Esophagus muscularis mucosa (tissue), 3 donors: ENCODE results near the gene CRX.

Experiments used
- POLR2A ChIP-seq: fragments of 450-650 bp; IDR thresholded peaks from one replicate; pipeline ENCODE4 v1.6.1; 2017; ENCODE audit warnings: antibody characterized with exemption, moderate library complexity, mild to moderate bottlenecking, low read depth
- POLR2AphosphoS5 ChIP-seq, 2 donors: sonication (generic); formaldehyde crosslinking; IDR thresholded peaks; one replicate each; pipeline ENCODE4 v1.6.1; 2017; ENCODE audit warnings: antibody characterized with exemption in 2 of 2
- TF ChIP-seq, protein P1 (sequence below), 3 experiments: fragments of 200-600 bp in 2 of 3; fragments of 450-650 bp in 1 of 3; sonication (generic) in 2 of 3; IDR thresholded peaks; one replicate each; pipeline ENCODE4 v1.5.1; 2017 to 2019; ENCODE audit warnings: antibody characterized with exemption in 3 of 3, mild to moderate bottlenecking in 2 of 3, moderate library complexity in 1 of 3

DNA sequence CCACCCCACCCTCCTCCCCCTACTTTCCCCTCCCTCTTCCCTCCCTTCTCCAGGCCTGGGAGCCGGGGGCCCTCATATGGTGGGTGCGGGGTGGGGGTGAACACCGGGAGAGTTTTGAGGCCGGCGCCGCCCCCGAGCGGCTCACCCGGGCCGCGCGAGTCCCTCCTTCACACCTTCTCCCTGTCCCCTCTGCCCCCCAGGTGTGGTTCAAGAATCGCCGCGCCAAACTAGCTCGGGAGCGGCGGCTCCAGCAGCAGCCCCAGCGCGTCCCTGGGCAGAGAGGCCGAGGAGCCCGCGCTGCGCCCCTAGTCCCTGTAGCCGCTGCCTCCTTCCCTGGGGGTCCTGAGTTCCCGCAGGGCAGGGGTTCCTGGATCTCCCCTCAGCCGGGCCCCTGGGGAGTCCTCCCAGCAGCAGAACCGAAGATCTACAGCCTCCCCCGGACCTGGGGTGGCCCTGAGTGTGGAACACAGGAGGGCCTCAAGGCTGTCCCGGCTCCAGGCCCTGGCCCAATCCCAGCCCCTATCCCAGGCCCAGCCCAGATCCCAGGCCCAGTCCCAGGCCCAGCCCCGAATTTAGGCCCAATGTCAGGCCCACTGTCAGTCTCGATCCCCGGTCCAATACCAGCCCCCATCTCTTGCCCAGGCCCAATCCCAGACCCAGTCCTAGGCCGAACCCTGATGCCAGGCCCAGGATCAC, 39.0 kb downstream of the CRX start:
- TF ChIP-seq POLR2A = no peak
- TF ChIP-seq, protein P1, sequence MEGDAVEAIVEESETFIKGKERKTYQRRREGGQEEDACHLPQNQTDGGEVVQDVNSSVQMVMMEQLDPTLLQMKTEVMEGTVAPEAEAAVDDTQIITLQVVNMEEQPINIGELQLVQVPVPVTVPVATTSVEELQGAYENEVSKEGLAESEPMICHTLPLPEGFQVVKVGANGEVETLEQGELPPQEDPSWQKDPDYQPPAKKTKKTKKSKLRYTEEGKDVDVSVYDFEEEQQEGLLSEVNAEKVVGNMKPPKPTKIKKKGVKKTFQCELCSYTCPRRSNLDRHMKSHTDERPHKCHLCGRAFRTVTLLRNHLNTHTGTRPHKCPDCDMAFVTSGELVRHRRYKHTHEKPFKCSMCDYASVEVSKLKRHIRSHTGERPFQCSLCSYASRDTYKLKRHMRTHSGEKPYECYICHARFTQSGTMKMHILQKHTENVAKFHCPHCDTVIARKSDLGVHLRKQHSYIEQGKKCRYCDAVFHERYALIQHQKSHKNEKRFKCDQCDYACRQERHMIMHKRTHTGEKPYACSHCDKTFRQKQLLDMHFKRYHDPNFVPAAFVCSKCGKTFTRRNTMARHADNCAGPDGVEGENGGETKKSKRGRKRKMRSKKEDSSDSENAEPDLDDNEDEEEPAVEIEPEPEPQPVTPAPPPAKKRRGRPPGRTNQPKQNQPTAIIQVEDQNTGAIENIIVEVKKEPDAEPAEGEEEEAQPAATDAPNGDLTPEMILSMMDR (IDR thresholded peaks at IDR 0.05) = no peak
- TF ChIP-seq POLR2AphosphoS5 (IDR thresholded peaks at IDR 0.05) = no peak
